ENCODE measurements around the gene UPB1.

Gene UPB1

DNA sequence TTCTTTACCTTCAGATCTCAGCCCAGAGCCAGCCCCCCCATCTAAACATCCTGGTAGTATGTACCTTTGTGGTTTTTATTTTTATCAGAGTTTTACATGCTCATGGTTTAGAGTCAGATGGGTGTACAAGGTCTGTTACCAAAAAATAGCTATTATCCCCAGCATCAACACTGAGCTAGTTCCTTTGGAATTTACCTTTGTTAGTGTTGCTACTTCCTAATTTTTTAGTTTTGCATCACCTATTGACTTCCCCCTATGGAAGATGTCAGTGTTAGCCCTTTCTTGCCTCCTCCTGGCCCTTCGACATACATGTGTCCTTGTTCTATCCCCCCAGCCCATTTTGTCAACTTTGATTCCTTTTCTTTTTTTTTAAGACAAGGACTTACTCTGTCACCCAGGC lies 7.4 kb downstream of the UPB1 start:
- Histone ChIP-seq H4K8ac (ENCODE audit: low read depth, low read length) (no peak overlapping the region), H2BK5ac (ENCODE audit: low read length) (no peak overlapping the region), H3K4me1 (ENCODE audit: control insufficient read depth in 2 of 2, insufficient read depth in 1 of 2, low read depth in 1 of 2, low read length in 2 of 2) (peaks cover 14 to 31% of the 10 kb centered on the region in 2 donors), H2AFZ (ENCODE audit: low read length) (no peak overlapping the region), H3K79me1 (ENCODE audit: low read depth, low read length) (no peaks in the 10 kb centered on the region), H2BK15ac (ENCODE audit: low read length) (no peak overlapping the region), H3K27me3 (ENCODE audit: control insufficient read depth in 3 of 3, insufficient read depth in 3 of 3, low read depth in 1 of 3, low read length in 3 of 3) (peaks cover 0 to 27% (median 19%) of the 10 kb centered on the region in 3 experiments), H3K14ac (ENCODE audit: low read length) (no peak overlapping the region), H2BK12ac (ENCODE audit: low read length) (no peak overlapping the region), H3K4me2 (ENCODE audit: insufficient read depth, low read length, poor library complexity, severe bottlenecking) (no peak overlapping the region), H4K91ac (ENCODE audit: low read depth, low read length, poor library complexity) (no peak overlapping the region), H3K4ac (ENCODE audit: low read length) (no peak overlapping the region), H3K23ac (ENCODE audit: low read depth, low read length, poor library complexity) (no peak overlapping the region), H3K18ac (ENCODE audit: low read length) (no peak overlapping the region), H3K9me3 (replicated peaks in 1 of 2; ENCODE audit: control insufficient read depth in 2 of 2, insufficient read depth in 1 of 2, low read depth in 1 of 2, low read length in 2 of 2) (no peaks in the 10 kb centered on the region), H2AK5ac (ENCODE audit: low read depth, low read length) (no peak overlapping the region), H3K36me3 (replicated peaks in 1 of 2; ENCODE audit: control insufficient read depth in 2 of 2, insufficient read depth in 2 of 2, low read length in 2 of 2) (no peaks in the 10 kb centered on the region), H2BK120ac (ENCODE audit: low read depth, low read length) (no peak overlapping the region), H3K27ac (replicated peaks; ENCODE audit: low read length) (no peak overlapping the region), H3K4me3 (ENCODE audit: low read length in 2 of 2) (no peak overlapping the region), H3K9ac (ENCODE audit: low read depth, low read length, poor library complexity) (no peak overlapping the region)
- no peak for DNase-seq (ENCODE audit: low spot score)
- WGBS, 2 donors (ENCODE audit: extremely low coverage in 2 of 2, insufficient read length in 2 of 2, insufficient replicate concordance in 1 of 2): no CpG with 5 or more reads among the region's 1 CpG

DNA sequence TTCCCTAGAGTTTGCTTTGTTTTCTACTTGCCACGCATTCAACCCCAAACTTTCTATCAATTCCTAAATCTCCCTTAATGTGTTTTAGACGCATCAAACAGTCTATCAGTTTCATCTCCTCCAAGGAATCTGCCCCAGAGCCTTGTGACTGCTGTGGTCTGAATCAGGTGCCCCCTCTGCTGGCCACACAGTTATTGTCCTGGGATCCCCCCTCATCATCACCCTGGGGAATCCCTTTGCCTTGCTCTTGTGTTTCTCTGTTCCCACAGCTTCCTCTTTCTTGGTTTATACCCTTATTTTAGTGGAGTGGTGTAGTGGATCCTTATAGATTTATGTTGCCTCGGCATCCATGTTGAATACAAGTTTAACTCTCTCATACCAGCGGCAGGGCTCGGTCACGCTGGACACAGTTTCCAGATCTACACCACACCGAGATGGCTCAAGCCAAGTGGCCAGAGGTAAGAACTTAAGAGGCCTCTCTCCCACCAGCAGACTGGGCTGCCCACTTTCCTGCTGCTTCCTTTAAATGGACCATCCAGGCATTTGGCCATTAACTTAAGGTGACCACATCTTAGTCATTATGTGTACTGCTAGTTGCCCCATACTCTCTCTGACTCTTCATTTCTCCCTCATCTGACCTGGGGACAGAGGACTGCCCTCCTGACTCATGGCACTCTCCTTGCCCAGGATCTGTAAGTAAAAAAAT lies 8.2 kb downstream of the UPB1 start:
- no peak overlapping the region for H2AK5ac ChIP-seq (ENCODE audit: low read depth, low read length)
- no CpG with 5 or more reads among the region's 7 CpGs for WGBS, 2 donors (ENCODE audit: extremely low coverage in 2 of 2, insufficient read length in 2 of 2, insufficient replicate concordance in 1 of 2)
- no peak overlapping the region for H3K27ac ChIP-seq (replicated peaks; ENCODE audit: low read length)
- H3K4me1 ChIP-seq (ENCODE audit: control insufficient read depth in 2 of 2, insufficient read depth in 1 of 2, low read depth in 1 of 2, low read length in 2 of 2): peaks cover 15 to 31% of the 10 kb centered on the region in 2 donors
- no peak overlapping the region for H4K8ac ChIP-seq (ENCODE audit: low read depth, low read length)
- no peak overlapping the region for H3K18ac ChIP-seq (ENCODE audit: low read length)
- H3K14ac ChIP-seq (ENCODE audit: low read length): no peak overlapping the region
- H3K36me3 ChIP-seq (replicated peaks in 1 of 2; ENCODE audit: control insufficient read depth in 2 of 2, insufficient read depth in 2 of 2, low read length in 2 of 2): no peaks in the 10 kb centered on the region
- no peak overlapping the region for H3K23ac ChIP-seq (ENCODE audit: low read depth, low read length, poor library complexity)
- H3K4me3 ChIP-seq (ENCODE audit: low read length in 2 of 2): no peak overlapping the region
- no peak overlapping the region for H3K9ac ChIP-seq (ENCODE audit: low read depth, low read length, poor library complexity)
- no peak overlapping the region for H2BK15ac ChIP-seq (ENCODE audit: low read length)
- H2BK5ac ChIP-seq (ENCODE audit: low read length): no peak overlapping the region
- no peak overlapping the region for H2BK12ac ChIP-seq (ENCODE audit: low read length)
- H4K91ac ChIP-seq (ENCODE audit: low read depth, low read length, poor library complexity): no peak overlapping the region
- H3K4me2 ChIP-seq (ENCODE audit: insufficient read depth, low read length, poor library complexity, severe bottlenecking): no peak overlapping the region
- no peak overlapping the region for H2BK120ac ChIP-seq (ENCODE audit: low read depth, low read length)
- H2AFZ ChIP-seq (ENCODE audit: low read length): no peak overlapping the region
- H3K27me3 ChIP-seq (ENCODE audit: control insufficient read depth in 3 of 3, insufficient read depth in 3 of 3, low read depth in 1 of 3, low read length in 3 of 3): peaks cover 0 to 20% (median 15%) of the 10 kb centered on the region in 3 experiments
- H3K4ac ChIP-seq (ENCODE audit: low read length): no peak overlapping the region
- H3K9me3 ChIP-seq (replicated peaks in 1 of 2; ENCODE audit: control insufficient read depth in 2 of 2, insufficient read depth in 1 of 2, low read depth in 1 of 2, low read length in 2 of 2): no peaks in the 10 kb centered on the region
- no peaks in the 10 kb centered on the region for H3K79me1 ChIP-seq (ENCODE audit: low read depth, low read length)
- DNase-seq (ENCODE audit: low spot score): no peak

DNA sequence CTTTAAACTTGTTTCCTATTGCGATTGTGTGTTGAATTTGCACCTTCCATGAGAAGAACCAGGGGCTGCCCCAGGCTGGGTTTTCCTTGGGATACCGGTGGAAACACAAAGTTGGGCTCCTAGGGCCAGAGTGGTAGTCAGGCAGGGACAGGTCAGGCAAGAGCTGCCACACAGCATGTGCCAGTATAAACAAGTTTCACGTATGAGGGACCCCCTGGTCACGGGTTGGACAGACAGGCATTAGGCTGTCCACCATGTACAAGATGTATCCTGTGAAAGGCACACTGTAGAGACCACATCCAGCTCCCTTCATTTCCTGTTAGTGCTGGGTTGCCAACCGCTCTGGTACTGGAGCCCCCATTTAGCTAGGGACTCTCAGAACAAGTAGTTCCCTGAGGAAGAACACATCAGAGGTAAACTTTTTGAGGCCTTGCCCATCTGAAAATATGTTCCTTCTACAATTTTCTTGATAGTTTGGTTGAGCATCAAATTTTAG lies 8.8 kb downstream of the UPB1 start:
- Histone ChIP-seq H2BK15ac (ENCODE audit: low read length) (no peak overlapping the region), H3K36me3 (replicated peaks in 1 of 2; ENCODE audit: control insufficient read depth in 2 of 2, insufficient read depth in 2 of 2, low read length in 2 of 2) (no peaks in the 10 kb centered on the region), H2BK120ac (ENCODE audit: low read depth, low read length) (no peak overlapping the region), H3K9ac (ENCODE audit: low read depth, low read length, poor library complexity) (no peak overlapping the region), H3K4me2 (ENCODE audit: insufficient read depth, low read length, poor library complexity, severe bottlenecking) (no peak overlapping the region), H3K14ac (ENCODE audit: low read length) (no peak overlapping the region), H3K23ac (ENCODE audit: low read depth, low read length, poor library complexity) (no peak overlapping the region), H3K27ac (replicated peaks; ENCODE audit: low read length) (no peak overlapping the region), H3K4me1 (ENCODE audit: control insufficient read depth in 2 of 2, insufficient read depth in 1 of 2, low read depth in 1 of 2, low read length in 2 of 2) (peaks cover 15 to 31% of the 10 kb centered on the region in 2 donors), H3K4ac (ENCODE audit: low read length) (no peak overlapping the region), H3K79me1 (ENCODE audit: low read depth, low read length) (no peaks in the 10 kb centered on the region), H2AFZ (ENCODE audit: low read length) (no peak overlapping the region), H4K8ac (ENCODE audit: low read depth, low read length) (no peak overlapping the region), H4K91ac (ENCODE audit: low read depth, low read length, poor library complexity) (no peak overlapping the region), H2AK5ac (ENCODE audit: low read depth, low read length) (no peak overlapping the region), H2BK5ac (ENCODE audit: low read length) (no peak overlapping the region), H3K4me3 (ENCODE audit: low read length in 2 of 2) (peak overlapping the region in 1 of 2 donors; percentile 13), H3K18ac (ENCODE audit: low read length) (no peak overlapping the region), H3K9me3 (replicated peaks in 1 of 2; ENCODE audit: control insufficient read depth in 2 of 2, insufficient read depth in 1 of 2, low read depth in 1 of 2, low read length in 2 of 2) (no peaks in the 10 kb centered on the region), H3K27me3 (ENCODE audit: control insufficient read depth in 3 of 3, insufficient read depth in 3 of 3, low read depth in 1 of 3, low read length in 3 of 3) (peaks cover 0 to 14% (median 9%) of the 10 kb centered on the region in 3 experiments), H2BK12ac (ENCODE audit: low read length) (no peak overlapping the region)
- DNase-seq (ENCODE audit: low spot score): no peak
- WGBS, 2 donors (ENCODE audit: extremely low coverage in 2 of 2, insufficient read length in 2 of 2, insufficient replicate concordance in 1 of 2): no CpG with 5 or more reads among the region's 5 CpGs

DNA sequence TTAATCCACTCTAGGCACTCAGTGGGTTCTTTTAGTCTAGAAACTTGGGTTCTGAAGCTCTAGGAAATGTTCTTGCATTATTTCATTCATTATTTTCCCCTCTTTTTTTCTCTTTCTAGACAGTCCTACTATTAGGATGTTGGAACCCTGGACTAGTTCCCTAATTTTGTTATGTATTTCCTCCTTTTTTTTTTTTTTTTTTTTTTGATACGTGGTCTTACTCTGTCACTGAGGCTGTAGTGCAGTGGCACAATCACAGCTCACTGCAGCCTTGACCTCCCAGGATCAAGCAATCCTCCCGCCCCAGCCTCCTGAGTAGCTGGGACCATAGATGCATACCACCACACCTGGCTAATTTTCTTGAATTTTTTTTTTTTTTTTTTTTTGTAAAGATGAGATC lies 9.4 kb downstream of the UPB1 start:
- no peak overlapping the region for H2BK120ac ChIP-seq (ENCODE audit: low read depth, low read length)
- no CpG with 5 or more reads among the region's 2 CpGs for WGBS, 2 donors (ENCODE audit: extremely low coverage in 2 of 2, insufficient read length in 2 of 2, insufficient replicate concordance in 1 of 2)
- no peak overlapping the region for H2AFZ ChIP-seq (ENCODE audit: low read length)
- H4K8ac ChIP-seq (ENCODE audit: low read depth, low read length): no peak overlapping the region
- H3K4me3 ChIP-seq (ENCODE audit: low read length in 2 of 2): no peak overlapping the region
- H3K4me1 ChIP-seq (ENCODE audit: control insufficient read depth in 2 of 2, insufficient read depth in 1 of 2, low read depth in 1 of 2, low read length in 2 of 2): peaks cover 15 to 29% of the 10 kb centered on the region in 2 donors
- H3K79me1 ChIP-seq (ENCODE audit: low read depth, low read length): no peaks in the 10 kb centered on the region
- no peak overlapping the region for H3K9ac ChIP-seq (ENCODE audit: low read depth, low read length, poor library complexity)
- H3K18ac ChIP-seq (ENCODE audit: low read length): no peak overlapping the region
- no peak overlapping the region for H3K27ac ChIP-seq (replicated peaks; ENCODE audit: low read length)
- H3K27me3 ChIP-seq (ENCODE audit: control insufficient read depth in 3 of 3, insufficient read depth in 3 of 3, low read depth in 1 of 3, low read length in 3 of 3): peaks cover 0 to 8% (median 7%) of the 10 kb centered on the region in 3 experiments
- no peak overlapping the region for H2BK5ac ChIP-seq (ENCODE audit: low read length)
- H3K36me3 ChIP-seq (replicated peaks in 1 of 2; ENCODE audit: control insufficient read depth in 2 of 2, insufficient read depth in 2 of 2, low read length in 2 of 2): no peaks in the 10 kb centered on the region
- H3K4ac ChIP-seq (ENCODE audit: low read length): no peak overlapping the region
- H3K4me2 ChIP-seq (ENCODE audit: insufficient read depth, low read length, poor library complexity, severe bottlenecking): no peak overlapping the region
- no peak overlapping the region for H4K91ac ChIP-seq (ENCODE audit: low read depth, low read length, poor library complexity)
- no peak overlapping the region for H2AK5ac ChIP-seq (ENCODE audit: low read depth, low read length)
- DNase-seq (ENCODE audit: low spot score): no peak
- H3K14ac ChIP-seq (ENCODE audit: low read length): no peak overlapping the region
- H2BK15ac ChIP-seq (ENCODE audit: low read length): no peak overlapping the region
- H3K23ac ChIP-seq (ENCODE audit: low read depth, low read length, poor library complexity): no peak overlapping the region
- no peaks in the 10 kb centered on the region for H3K9me3 ChIP-seq (replicated peaks in 1 of 2; ENCODE audit: control insufficient read depth in 2 of 2, insufficient read depth in 1 of 2, low read depth in 1 of 2, low read length in 2 of 2)
- H2BK12ac ChIP-seq (ENCODE audit: low read length): no peak overlapping the region
